Ishikawa (cell line): ENCODE data around the gene PODN.
A peak's percentile ranks its signal among the peaks of the same experiment; 100 is the strongest.

ENCODE experiments used
- CEBPB ChIP-seq: IDR thresholded peaks from 2 replicates; pipeline ENCODE4 v1.6.1; 2012
- CREB1 ChIP-seq: IDR thresholded peaks from 2 replicates; pipeline ENCODE4 v1.6.1; 2012; ENCODE audit warnings: low read depth
- EGR1 ChIP-seq: IDR thresholded peaks from 2 replicates; pipeline ENCODE4 v1.6.1; 2012
- EP300 ChIP-seq: IDR thresholded peaks from 2 replicates; pipeline ENCODE4 v1.6.1; 2012; ENCODE audit warnings: borderline replicate concordance
- FOXM1 ChIP-seq: IDR thresholded peaks from 2 replicates; pipeline ENCODE4 v1.6.1; 2012; ENCODE audit warnings: low read depth, borderline replicate concordance
- NFIC ChIP-seq: IDR thresholded peaks from 2 replicates; pipeline ENCODE4 v1.6.1; 2012
- RAD21 ChIP-seq: IDR thresholded peaks from 2 replicates; pipeline ENCODE4 v1.6.1; 2012; ENCODE audit warnings: low read depth
- TAF1 ChIP-seq: IDR thresholded peaks from 2 replicates; pipeline ENCODE4 v1.6.1; 2012; ENCODE audit warnings: low read depth, mild to moderate bottlenecking
- TCF12 ChIP-seq: IDR thresholded peaks from 2 replicates; pipeline ENCODE4 v1.6.1; 2012; ENCODE audit warnings: low read depth
- TEAD4 ChIP-seq: IDR thresholded peaks from 2 replicates; pipeline ENCODE4 v1.6.1; 2012
- YY1 ChIP-seq: IDR thresholded peaks from 2 replicates; pipeline ENCODE4 v1.6.1; 2012; ENCODE audit warnings: low read depth
- ZBTB7A ChIP-seq: IDR thresholded peaks from 2 replicates; pipeline ENCODE4 v1.6.1; 2012; ENCODE audit warnings: low read depth
- TF ChIP-seq, protein P1 (sequence below): IDR thresholded peaks from 2 replicates; pipeline ENCODE4 v1.6.1; 2012
- TF ChIP-seq, protein P2 (sequence below): IDR thresholded peaks from 2 replicates; pipeline ENCODE4 v1.6.1; 2012; ENCODE audit warnings: low read depth, mild to moderate bottlenecking
- TF ChIP-seq, protein P3 (sequence below): IDR thresholded peaks from 2 replicates; pipeline ENCODE4 v1.6.1; 2012

The PODN gene

DNA sequence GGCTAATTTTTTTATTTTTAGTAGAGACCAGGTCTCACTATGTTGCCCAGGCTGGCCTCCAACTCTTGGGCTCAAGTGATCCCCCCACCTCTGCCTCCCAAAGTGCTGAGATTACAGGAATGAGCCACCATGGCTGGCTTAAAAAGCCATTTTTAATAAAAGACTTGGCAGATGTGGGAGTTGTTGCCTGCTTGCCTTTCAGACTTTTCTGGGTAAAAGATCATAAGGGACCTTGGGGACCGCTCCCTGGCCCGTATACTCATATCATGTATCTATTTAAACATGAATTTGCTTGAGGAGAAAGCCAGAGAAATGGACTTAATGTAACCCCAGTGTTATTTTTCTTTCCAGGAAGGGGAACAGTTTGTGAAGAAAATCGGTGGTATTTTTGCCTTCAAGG is 23.4 kb upstream of the PODN start:
- TF ChIP-seq CREB1 (no peak), TCF12 (no peak), TEAD4 (no peak), FOXM1 (no peak), ZBTB7A (no peak), EP300 (no peak), EGR1 (no peak), CEBPB (no peak), TAF1 (no peak), NFIC (no peak), RAD21 (no peak), YY1 (no peak)
- TF ChIP-seq, protein P1, sequence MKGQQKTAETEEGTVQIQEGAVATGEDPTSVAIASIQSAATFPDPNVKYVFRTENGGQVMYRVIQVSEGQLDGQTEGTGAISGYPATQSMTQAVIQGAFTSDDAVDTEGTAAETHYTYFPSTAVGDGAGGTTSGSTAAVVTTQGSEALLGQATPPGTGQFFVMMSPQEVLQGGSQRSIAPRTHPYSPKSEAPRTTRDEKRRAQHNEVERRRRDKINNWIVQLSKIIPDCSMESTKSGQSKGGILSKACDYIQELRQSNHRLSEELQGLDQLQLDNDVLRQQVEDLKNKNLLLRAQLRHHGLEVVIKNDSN: no peak
- TF ChIP-seq, protein P2, sequence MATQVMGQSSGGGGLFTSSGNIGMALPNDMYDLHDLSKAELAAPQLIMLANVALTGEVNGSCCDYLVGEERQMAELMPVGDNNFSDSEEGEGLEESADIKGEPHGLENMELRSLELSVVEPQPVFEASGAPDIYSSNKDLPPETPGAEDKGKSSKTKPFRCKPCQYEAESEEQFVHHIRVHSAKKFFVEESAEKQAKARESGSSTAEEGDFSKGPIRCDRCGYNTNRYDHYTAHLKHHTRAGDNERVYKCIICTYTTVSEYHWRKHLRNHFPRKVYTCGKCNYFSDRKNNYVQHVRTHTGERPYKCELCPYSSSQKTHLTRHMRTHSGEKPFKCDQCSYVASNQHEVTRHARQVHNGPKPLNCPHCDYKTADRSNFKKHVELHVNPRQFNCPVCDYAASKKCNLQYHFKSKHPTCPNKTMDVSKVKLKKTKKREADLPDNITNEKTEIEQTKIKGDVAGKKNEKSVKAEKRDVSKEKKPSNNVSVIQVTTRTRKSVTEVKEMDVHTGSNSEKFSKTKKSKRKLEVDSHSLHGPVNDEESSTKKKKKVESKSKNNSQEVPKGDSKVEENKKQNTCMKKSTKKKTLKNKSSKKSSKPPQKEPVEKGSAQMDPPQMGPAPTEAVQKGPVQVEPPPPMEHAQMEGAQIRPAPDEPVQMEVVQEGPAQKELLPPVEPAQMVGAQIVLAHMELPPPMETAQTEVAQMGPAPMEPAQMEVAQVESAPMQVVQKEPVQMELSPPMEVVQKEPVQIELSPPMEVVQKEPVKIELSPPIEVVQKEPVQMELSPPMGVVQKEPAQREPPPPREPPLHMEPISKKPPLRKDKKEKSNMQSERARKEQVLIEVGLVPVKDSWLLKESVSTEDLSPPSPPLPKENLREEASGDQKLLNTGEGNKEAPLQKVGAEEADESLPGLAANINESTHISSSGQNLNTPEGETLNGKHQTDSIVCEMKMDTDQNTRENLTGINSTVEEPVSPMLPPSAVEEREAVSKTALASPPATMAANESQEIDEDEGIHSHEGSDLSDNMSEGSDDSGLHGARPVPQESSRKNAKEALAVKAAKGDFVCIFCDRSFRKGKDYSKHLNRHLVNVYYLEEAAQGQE: no peak
- TF ChIP-seq, protein P3, sequence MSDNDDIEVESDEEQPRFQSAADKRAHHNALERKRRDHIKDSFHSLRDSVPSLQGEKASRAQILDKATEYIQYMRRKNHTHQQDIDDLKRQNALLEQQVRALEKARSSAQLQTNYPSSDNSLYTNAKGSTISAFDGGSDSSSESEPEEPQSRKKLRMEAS: no peak

DNA sequence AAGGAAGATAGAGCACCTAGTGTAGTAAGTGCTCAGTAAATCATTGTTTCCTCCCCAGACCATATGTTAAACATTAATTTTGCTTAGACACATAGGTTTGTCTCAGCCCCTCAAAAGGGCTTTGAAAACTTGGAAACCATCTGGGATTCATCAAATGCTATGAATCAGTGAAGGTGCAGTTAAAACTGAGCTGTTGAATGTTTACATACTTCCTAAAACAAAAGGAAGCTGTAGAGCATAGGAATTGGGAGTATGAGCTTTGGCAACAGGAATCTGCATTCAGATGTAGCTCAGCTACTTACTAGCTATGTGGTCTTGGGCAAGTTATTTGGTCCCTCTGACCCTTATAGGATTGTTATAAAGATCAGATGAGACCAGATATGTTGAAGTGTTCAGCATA is 18.7 kb upstream of the PODN start:
- TF ChIP-seq YY1: no peak
- no peak for TF ChIP-seq TAF1
- TF ChIP-seq NFIC: no peak
- TF ChIP-seq ZBTB7A: no peak
- no peak for TF ChIP-seq EGR1
- TF ChIP-seq, protein P1: no peak
- TF ChIP-seq, protein P3: no peak
- TF ChIP-seq, protein P2: no peak
- TF ChIP-seq EP300: no peak
- no peak for TF ChIP-seq CREB1
- no peak for TF ChIP-seq CEBPB
- no peak for TF ChIP-seq RAD21

DNA sequence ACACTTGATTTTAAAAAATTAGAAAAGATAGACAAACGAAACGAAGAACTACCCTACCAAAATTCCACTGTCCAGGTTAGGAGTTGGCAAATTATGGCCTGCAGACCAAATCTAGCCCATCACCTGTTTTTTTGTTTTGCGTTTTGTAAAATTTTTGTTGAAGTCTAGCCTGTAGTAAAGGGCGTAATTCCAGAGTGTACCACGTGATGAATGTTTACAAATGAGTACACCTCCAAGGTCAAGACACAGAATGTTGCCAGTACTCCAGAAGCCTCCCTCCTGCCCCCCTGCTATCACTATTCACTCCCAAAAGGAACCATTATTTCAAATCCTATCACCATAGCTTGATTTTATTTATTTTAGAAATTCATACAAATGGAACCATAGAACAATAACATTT is 17.1 kb upstream of the PODN start:
- no peak for TF ChIP-seq EGR1

DNA sequence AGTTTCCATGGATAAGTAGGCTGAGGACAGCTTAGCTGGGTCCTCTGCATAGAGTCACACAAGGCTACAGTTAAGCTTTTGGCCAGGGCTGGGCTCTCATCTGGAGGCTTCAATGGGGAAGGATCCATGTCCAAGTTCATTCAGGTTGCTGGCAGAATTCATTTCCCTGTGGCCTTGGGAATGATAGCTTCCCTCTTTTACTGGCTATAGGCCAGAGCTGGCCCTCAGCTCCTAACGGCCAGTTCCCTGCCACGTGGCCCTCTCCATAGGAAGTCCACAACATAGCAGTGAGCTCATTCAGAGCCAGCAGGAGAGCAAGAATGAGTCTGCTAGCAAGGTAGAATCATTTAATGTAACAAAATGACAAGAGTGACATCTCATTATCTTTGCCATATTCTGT is 15.1 kb upstream of the PODN start:
- TF ChIP-seq YY1 (no peak), NFIC (peak; percentile 95), TEAD4 (peak; percentile 67), EP300 (peak; percentile 75; the same call in 1 of the 2 replicates), TCF12 (peak; percentile 76)
- TF ChIP-seq, protein P2: no peak
- TF ChIP-seq, protein P3: peak; percentile 94
- TF ChIP-seq, protein P1: peak; percentile 90
